GM19468 (cell line): ENCODE results near the gene TP63.

Source experiments
- ATAC-seq: cut with Tn5 transposase; IDR thresholded peaks from one replicate; pipeline ENCODE4 v1.9.1; 2021; ENCODE audit warnings: mild to moderate bottlenecking, moderate library complexity, moderate number of reproducible peaks; ENCODE audit not compliant: unreplicated experiment; ENCODE audit errors: extremely low read depth

The TP63 gene

DNA sequence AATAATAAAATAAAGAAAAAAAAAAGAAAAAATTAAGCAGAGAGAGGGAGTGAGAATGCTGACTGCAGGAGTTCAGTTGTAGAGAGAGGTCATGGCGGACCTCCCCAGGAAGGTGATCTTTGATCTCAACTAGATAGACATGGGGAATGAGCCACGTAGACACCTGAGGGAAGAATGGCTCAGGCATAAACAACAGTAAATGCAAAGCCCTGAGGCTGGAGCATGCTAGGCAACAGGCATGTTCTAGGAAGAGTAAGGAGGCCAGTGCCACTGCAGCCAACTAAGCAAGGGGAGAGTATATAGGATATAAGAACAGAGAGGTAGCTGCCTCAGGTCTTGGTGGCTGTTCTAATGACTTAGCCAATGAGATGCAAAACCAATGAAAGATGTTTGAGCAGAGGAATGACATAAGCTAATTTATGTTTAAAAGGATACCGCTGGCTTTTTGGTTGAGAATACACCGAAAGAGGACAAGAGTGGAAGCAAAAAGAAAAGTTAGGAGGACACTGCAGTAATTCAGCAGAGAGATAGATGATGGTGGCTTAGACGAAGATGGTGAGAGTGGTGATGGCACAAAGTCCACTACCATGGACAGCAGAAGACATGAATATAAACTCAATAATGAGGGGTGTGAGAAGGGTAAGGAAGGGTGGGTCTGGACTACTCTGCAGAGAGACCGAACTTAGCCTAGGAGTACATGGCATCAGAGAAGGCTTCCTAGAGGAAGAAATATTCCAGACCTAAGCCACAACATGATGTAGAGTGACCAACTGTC lies 314.9 kb downstream of the TP63 start:
- ATAC-seq = no peak
